Testis (tissue), 2 donors: ENCODE measurements around the gene CTU1.

ENCODE experiments used
- POLR2A ChIP-seq: fragments of 450-650 bp; IDR thresholded peaks from one replicate; pipeline ENCODE4 v1.6.1; 2017; ENCODE audit warnings: antibody characterized with exemption, mild to moderate bottlenecking, moderate library complexity
- TF ChIP-seq, protein P1 (sequence below), 3 experiments: fragments of 450-650 bp in 2 of 3; fragments of 200-600 bp in 1 of 3; sonication (generic) in 1 of 3; IDR thresholded peaks; one replicate each; pipeline ENCODE4 v1.5.1; 2016 to 2019; ENCODE audit warnings: antibody characterized with exemption in 3 of 3, mild to moderate bottlenecking in 2 of 3, moderate library complexity in 1 of 3

DNA sequence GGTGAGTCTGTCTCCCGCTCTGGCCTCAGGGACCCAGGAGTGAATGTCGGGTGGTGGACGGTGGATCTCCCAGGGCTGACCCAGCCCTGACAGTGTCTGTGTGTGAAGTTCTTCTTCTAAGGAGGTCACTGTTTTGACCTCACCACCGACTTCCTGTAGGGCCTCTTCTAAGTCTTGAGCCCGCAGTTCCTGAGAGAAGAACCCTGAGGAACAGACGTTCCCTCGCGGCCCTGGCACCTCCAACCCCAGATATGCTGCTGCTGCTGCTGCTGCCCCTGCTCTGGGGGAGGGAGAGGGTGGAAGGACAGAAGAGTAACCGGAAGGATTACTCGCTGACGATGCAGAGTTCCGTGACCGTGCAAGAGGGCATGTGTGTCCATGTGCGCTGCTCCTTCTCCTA lies 33.9 kb upstream of the CTU1 start, which contains the start of gene SIGLEC7:
- TF ChIP-seq, protein P1, sequence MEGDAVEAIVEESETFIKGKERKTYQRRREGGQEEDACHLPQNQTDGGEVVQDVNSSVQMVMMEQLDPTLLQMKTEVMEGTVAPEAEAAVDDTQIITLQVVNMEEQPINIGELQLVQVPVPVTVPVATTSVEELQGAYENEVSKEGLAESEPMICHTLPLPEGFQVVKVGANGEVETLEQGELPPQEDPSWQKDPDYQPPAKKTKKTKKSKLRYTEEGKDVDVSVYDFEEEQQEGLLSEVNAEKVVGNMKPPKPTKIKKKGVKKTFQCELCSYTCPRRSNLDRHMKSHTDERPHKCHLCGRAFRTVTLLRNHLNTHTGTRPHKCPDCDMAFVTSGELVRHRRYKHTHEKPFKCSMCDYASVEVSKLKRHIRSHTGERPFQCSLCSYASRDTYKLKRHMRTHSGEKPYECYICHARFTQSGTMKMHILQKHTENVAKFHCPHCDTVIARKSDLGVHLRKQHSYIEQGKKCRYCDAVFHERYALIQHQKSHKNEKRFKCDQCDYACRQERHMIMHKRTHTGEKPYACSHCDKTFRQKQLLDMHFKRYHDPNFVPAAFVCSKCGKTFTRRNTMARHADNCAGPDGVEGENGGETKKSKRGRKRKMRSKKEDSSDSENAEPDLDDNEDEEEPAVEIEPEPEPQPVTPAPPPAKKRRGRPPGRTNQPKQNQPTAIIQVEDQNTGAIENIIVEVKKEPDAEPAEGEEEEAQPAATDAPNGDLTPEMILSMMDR (IDR thresholded peaks at IDR 0.05), result no peak
- no peak for TF ChIP-seq POLR2A
